Spleen (tissue), 7 donors: Measurements from ENCODE around the gene LYRM4.

Source experiments
- POLR2A ChIP-seq, 3 donors: fragments of 450-650 bp; IDR thresholded peaks; one replicate each; pipeline ENCODE4 v1.5.1; 2017; ENCODE audit warnings: antibody characterized with exemption in 3 of 3, mild to moderate bottlenecking in 1 of 3
- TF ChIP-seq, protein P1 (sequence below), 11 experiments: fragments of 200-600 bp in 7 of 11; fragments of 450-650 bp in 4 of 11; sonication (generic) in 4 of 11; IDR thresholded peaks in 8 of 11; conservative IDR thresholded peaks in 3 of 11; 1 replicate in 7 of 11; 2 replicates in 4 of 11; pipeline versions ENCODE4 v1.4.0 to v1.8.0; 2016 to 2021; ENCODE audit warnings: antibody characterized with exemption in 11 of 11, inconsistent platforms in 4 of 11, mild to moderate bottlenecking in 1 of 11
- donor health status: DM: no; HTN: no; CAD: no; lungs with moderate emphysema.
- donor health status: DM: no; HTN: no; CAD: no.
- donor health status: DM: no; HTN: no; CAD: no.

DNA sequence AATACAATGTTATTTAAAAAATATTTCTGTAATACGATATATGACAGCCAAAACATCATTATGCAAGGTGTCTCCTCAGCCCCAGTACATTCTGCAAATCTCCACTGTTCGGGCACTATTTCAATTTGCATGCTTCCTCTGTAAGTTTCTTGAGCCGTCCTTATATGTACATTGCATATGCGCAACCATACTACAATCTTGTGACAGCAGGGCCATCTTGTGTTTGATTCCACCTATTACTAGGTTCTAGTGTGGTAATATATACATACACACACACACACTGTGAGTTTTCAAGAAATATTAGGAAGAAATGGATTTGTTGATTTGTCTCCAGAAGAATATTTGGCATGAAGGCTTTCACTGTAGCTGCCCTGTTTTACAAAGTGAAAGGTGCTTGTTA is 9.8 kb downstream of the LYRM4 start:
- TF ChIP-seq, protein P1, sequence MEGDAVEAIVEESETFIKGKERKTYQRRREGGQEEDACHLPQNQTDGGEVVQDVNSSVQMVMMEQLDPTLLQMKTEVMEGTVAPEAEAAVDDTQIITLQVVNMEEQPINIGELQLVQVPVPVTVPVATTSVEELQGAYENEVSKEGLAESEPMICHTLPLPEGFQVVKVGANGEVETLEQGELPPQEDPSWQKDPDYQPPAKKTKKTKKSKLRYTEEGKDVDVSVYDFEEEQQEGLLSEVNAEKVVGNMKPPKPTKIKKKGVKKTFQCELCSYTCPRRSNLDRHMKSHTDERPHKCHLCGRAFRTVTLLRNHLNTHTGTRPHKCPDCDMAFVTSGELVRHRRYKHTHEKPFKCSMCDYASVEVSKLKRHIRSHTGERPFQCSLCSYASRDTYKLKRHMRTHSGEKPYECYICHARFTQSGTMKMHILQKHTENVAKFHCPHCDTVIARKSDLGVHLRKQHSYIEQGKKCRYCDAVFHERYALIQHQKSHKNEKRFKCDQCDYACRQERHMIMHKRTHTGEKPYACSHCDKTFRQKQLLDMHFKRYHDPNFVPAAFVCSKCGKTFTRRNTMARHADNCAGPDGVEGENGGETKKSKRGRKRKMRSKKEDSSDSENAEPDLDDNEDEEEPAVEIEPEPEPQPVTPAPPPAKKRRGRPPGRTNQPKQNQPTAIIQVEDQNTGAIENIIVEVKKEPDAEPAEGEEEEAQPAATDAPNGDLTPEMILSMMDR (IDR thresholded peaks at IDR 0.05 in 8 of 11, conservative IDR thresholded peaks at IDR 0.05 in 3 of 11), result no peak
- TF ChIP-seq POLR2A (IDR thresholded peaks at IDR 0.05), result no peak
